K562 (cell line): ENCODE results near the gene TINAGL1. TPM values are rescaled to one million over a fixed set of nuclear protein-coding genes. Genes with fewer than 3 reads are reported as not detected.

ENCODE experiments used
- ATAC-seq: fragments of 200-7000 bp; cut with Tn5 transposase; 3 replicates; pipeline ENCODE4 v1.9.1; 2020; ENCODE audit warnings: moderate library complexity
- BruUV-seq: library from RNA; stranded (reverse); fragments of 400-500 nt; replicated peaks from 2 replicates; lab custom pipeline; 2021; lab: Mats Ljungman, UMichigan
- CTCF ChIA-PET: fragments of 300-600 bp; formaldehyde crosslinking; extraction: SDS; loops from one replicate; lab custom pipeline; 2021; ENCODE audit warnings: low intra/inter-chr PET ratio; lab: Yijun Ruan, JAX
- POLR2A ChIA-PET: fragments of 300-600, 350-650 bp; sonication (Branson Sonifier 250); formaldehyde crosslinking; extraction: SDS; loops from one replicate; lab custom pipeline; 2021; ENCODE audit warnings: antibody characterized with exemption, inconsistent platforms; lab: Yijun Ruan, JAX
- DNase-seq, 4 experiments: peaks; one replicate each; pipeline versions ENCODE4 v3.0.0 to v3.0.0-alpha.2; 2011 to 2018; ENCODE audit warnings: low spot score in 3 of 4, mixed read lengths in 3 of 4; ENCODE audit errors: extremely low read depth in 1 of 4
- FAIRE-seq: peaks from 2 replicates; lab custom pipeline; 2011; peaks lifted over from hg19 to GRCh38; lab: Jason Lieb, UNC
- H2AFZ ChIP-seq: 2 replicates; pipeline ENCODE4 v1.6.0; 2011; ENCODE audit warnings: low read depth, low read length, control low read depth, inconsistent platforms
- H3K27ac ChIP-seq: fragments of 200-600 bp; 3 replicates; pipeline ENCODE4 v1.8.0; 2011; ENCODE audit warnings: low read depth, mild to moderate bottlenecking, control low read depth, inconsistent platforms, low read length, moderate library complexity, mixed read lengths; ENCODE audit errors: extremely low read depth
- H3K27me3 ChIP-seq, 2 experiments: fragments of 300-600 bp in 1 of 2; 2 replicates in 1 of 2; 3 replicates in 1 of 2; pipeline versions ENCODE4 v1.6.0 to v1.8.0; 2011; ENCODE audit warnings: inconsistent platforms in 2 of 2, low read length in 2 of 2, mild to moderate bottlenecking in 1 of 2, mixed read lengths in 1 of 2, moderate library complexity in 1 of 2; ENCODE audit not compliant: control insufficient read depth in 2 of 2, insufficient read depth in 2 of 2
- H3K36me3 ChIP-seq: fragments of 300-600 bp; 3 replicates; pipeline ENCODE4 v1.8.0; 2011; ENCODE audit warnings: mild to moderate bottlenecking, low read length, inconsistent platforms; ENCODE audit not compliant: control insufficient read depth, insufficient read depth
- H3K4me1 ChIP-seq, 2 experiments: fragments of 200-600 bp in 1 of 2; replicated peaks in 1 of 2; 2 replicates in 1 of 2; 3 replicates in 1 of 2; pipeline versions ENCODE4 v1.5.1 to v1.8.0; 2011; ENCODE audit warnings: inconsistent platforms in 2 of 2, low read length in 2 of 2, mild to moderate bottlenecking in 1 of 2, mixed read lengths in 1 of 2, moderate library complexity in 1 of 2; ENCODE audit not compliant: control insufficient read depth in 2 of 2, insufficient read depth in 2 of 2
- H3K4me2 ChIP-seq: 2 replicates; pipeline ENCODE4 v1.6.1; 2011; ENCODE audit warnings: low read length, control low read depth, inconsistent platforms, mixed read lengths; ENCODE audit not compliant: insufficient read depth
- H3K4me3 ChIP-seq: fragments of 200-600 bp; sonication (generic), shearing (Covaris generic); 2 replicates; pipeline ENCODE4 v1.5.1; 2016; ENCODE audit warnings: control low read depth, inconsistent platforms
- H3K79me2 ChIP-seq: fragments of 200-600 bp; 3 replicates; pipeline ENCODE4 v1.8.0; 2011; ENCODE audit warnings: low read length, inconsistent platforms; ENCODE audit not compliant: control insufficient read depth, insufficient read depth
- H3K9ac ChIP-seq, 2 experiments: 2 replicates each; pipeline versions ENCODE4 v1.6.0 to v1.6.1; 2011; ENCODE audit warnings: low read depth in 2 of 2, low read length in 2 of 2, control low read depth in 1 of 2, inconsistent platforms in 1 of 2, mild to moderate bottlenecking in 1 of 2, mixed read lengths in 1 of 2; ENCODE audit not compliant: insufficient read depth in 1 of 2
- H3K9me1 ChIP-seq: one replicate; pipeline ENCODE4 v1.6.0; 2011; ENCODE audit warnings: inconsistent platforms, mild to moderate bottlenecking, low read length, moderate library complexity; ENCODE audit not compliant: control insufficient read depth, insufficient read depth
- H3K9me3 ChIP-seq: replicated peaks from 2 replicates; pipeline ENCODE4 v1.5.1; 2011; ENCODE audit warnings: low read depth, low read length, inconsistent platforms; ENCODE audit not compliant: control insufficient read depth, insufficient read depth
- H4K20me1 ChIP-seq: replicated peaks from 2 replicates; pipeline ENCODE4 v1.6.1; 2011; ENCODE audit warnings: low read length, inconsistent platforms, mixed read lengths; ENCODE audit not compliant: control insufficient read depth, insufficient read depth
- ARID3B ChIP-seq: fragments of 250-450 bp; sonication (Bioruptor Pico); IDR thresholded peaks from 2 replicates; pipeline ENCODE4 v1.4.0; 2020; ENCODE audit warnings: borderline replicate concordance
- EHMT2 ChIP-seq: fragments of 450-650 bp; IDR thresholded peaks from 2 replicates; pipeline ENCODE4 v1.6.1; 2018; ENCODE audit warnings: antibody characterized with exemption
- FOXK2 ChIP-seq, 2 experiments: fragments of 450-650 bp; IDR thresholded peaks in 1 of 2; conservative IDR thresholded peaks in 1 of 2; 2 replicates each; pipeline ENCODE4 v1.6.1; 2016; ENCODE audit warnings: low read depth in 2 of 2, mild to moderate bottlenecking in 1 of 2
- GATA2 ChIP-seq: sonication (generic); formaldehyde crosslinking; IDR thresholded peaks from 2 replicates; pipeline ENCODE4 v1.4.0; 2020; ENCODE audit warnings: mild to moderate bottlenecking, missing genetic modification reagents
- HMGXB4 ChIP-seq: sonication (generic); formaldehyde crosslinking; IDR thresholded peaks from 2 replicates; pipeline ENCODE4 v1.8.1; 2023; ENCODE audit warnings: mild to moderate bottlenecking, missing genetic modification reagents
- MAZ ChIP-seq, 2 experiments: fragments of 450-650 bp in 1 of 2; sonication (generic) in 1 of 2; formaldehyde crosslinking; IDR thresholded peaks in 1 of 2; conservative IDR thresholded peaks in 1 of 2; 2 replicates each; pipeline versions ENCODE4 v1.4.0 to v1.5.0; 2020; ENCODE audit warnings: mild to moderate bottlenecking in 1 of 2, missing genetic modification reagents in 1 of 2
- NR4A1 ChIP-seq, 2 experiments: fragments of 250-450 bp in 1 of 2; fragments of 450-650 bp in 1 of 2; sonication (Bioruptor Pico) in 1 of 2; IDR thresholded peaks; 2 replicates each; pipeline versions ENCODE4 v1.4.0 to v1.6.1; 2016 to 2020; ENCODE audit warnings: mild to moderate bottlenecking in 2 of 2, missing compliant biosample characterization in 1 of 2, missing genetic modification characterization in 1 of 2, moderate library complexity in 1 of 2
- SMAD1 ChIP-seq: fragments of 150-350 bp; IDR thresholded peaks from 2 replicates; pipeline ENCODE4 v1.6.1; 2014; ENCODE audit warnings: low read length, low read depth; ENCODE audit not compliant: partially characterized antibody
- ZEB2 ChIP-seq: fragments of 450-650 bp; IDR thresholded peaks from 2 replicates; pipeline ENCODE4 v1.6.1; 2016
- ZNF121 ChIP-seq: sonication (generic); formaldehyde crosslinking; conservative IDR thresholded peaks from 2 replicates; pipeline ENCODE4 v1.8.0; 2022; ENCODE audit warnings: missing genetic modification reagents
- WGBS: fragments of 100-300 bp; shearing (Covaris generic); methylation state at CpG from one replicate; pipeline ENCODE4 v1.1.6; 2016; ENCODE audit warnings: low coverage, mixed read lengths; ENCODE audit not compliant: insufficient coverage; ENCODE audit errors: missing lambda C conversion rate; 5-methylcytosine and 5-hydroxymethylcytosine counted together
- in situ Hi-C: fragments of 300-500 bp; cut with MboI; formaldehyde crosslinking; loops from 4 replicates; pipeline ENCODE4 v1.15.0; 2018; ENCODE audit warnings: inconsistent platforms, mixed read lengths
- intact Hi-C: fragments of 100-400 bp; cut with micrococcal nuclease; formaldehyde crosslinking; loops from 2 replicates; pipeline ENCODE4 v1.14.2; 2022
- polyA plus RNA-seq, 8 experiments: library from polyadenylated mRNA; depleted of rRNA in 4 of 8; stranded (reverse) in 5 of 8; unstranded in 3 of 8; fragments of >200 nt; fragmentation: Nextera tagmentation in 2 of 8; fragmentation: Illumina TruSeq in 1 of 8; extraction: Ambion mirVana in 2 of 8; extraction: Trizol in 1 of 8; gene quantifications; 2 replicates each; pipeline versions ENCODE4 v1.2.1 to v1.2.3, GENCODE V29; 2011 to 2014; ENCODE audit warnings: inconsistent platforms in 1 of 8, missing spikeins in 1 of 8
- total RNA-seq, 7 experiments: library from RNA; depleted of rRNA in 6 of 7; stranded (reverse); fragments of >200 nt in 6 of 7; fragmentation: Illumina TruSeq in 2 of 7; extraction: Trizol in 2 of 7; gene quantifications; 2 replicates each; pipeline versions ENCODE4 v1.2.1 to v1.2.3, GENCODE V29; 2011 to 2021; ENCODE audit warnings: low replicate concordance in 1 of 7

TINAGL1 gene
- total and polyA plus RNA-seq, 9 of the 15 experiments (the other 6 are each of a cell fraction or from before 2014, with no cell fraction given): 0.04 to 1.2 (median 0.07) TPM; not detected in 4

- ChIA-PET POLR2A (interaction anchor here (0.5 kb wide), 1 partner anchor 438 kb away, joined by 3 read pairs; no protein-coding TSS in a partner anchor), CTCF (no interaction called here)
- no peak overlapping the region for H3K27ac ChIP-seq
- H3K79me2 ChIP-seq: no peaks in the 10 kb centered on the region
- no peak for ATAC-seq
- H3K9me3 ChIP-seq: no peaks in the 10 kb centered on the region
- H3K4me2 ChIP-seq: no peak overlapping the region
- peaks cover 23 to 73% of the 10 kb centered on the region in 2 experiments for H3K27me3 ChIP-seq
- intact Hi-C loops (loop anchor here (10.0 kb wide), 1 partner anchor 217 kb away; no protein-coding TSS in a partner anchor), in situ Hi-C loops (loop anchor here (25.0 kb wide), 1 partner anchor 381 kb away; no protein-coding TSS in a partner anchor)
- no peak overlapping the region for H3K9ac ChIP-seq
- FAIRE-seq: no peak
- no peak for DNase-seq
- H4K20me1 ChIP-seq: peaks cover 19% of the 10 kb centered on the region
- H3K9me1 ChIP-seq: no peaks in the 10 kb centered on the region
- no peaks in the 10 kb centered on the region for H3K4me1 ChIP-seq
- H3K4me3 ChIP-seq: no peak overlapping the region
- no peak for TF ChIP-seq GATA2
- no peak for TF ChIP-seq EHMT2
- TF ChIP-seq ZNF121: peak; percentile 90
- no TSS peak for BruUV-seq
- H2AFZ ChIP-seq: no peak overlapping the region
- WGBS: 2% methylated on average over 10 of the region's 10 CpGs
- no peaks in the 10 kb centered on the region for H3K36me3 ChIP-seq
Observed at GRCh38 chr1:31567956-31568570, 8.3 kb upstream of the TINAGL1 start.

GRCh38 chr1:31568895-31569595 is 7.3 kb upstream of the TINAGL1 start:
- TF ChIP-seq FOXK2 (conservative IDR thresholded peaks at IDR 0.05 in 1 of 2, IDR thresholded peaks at IDR 0.05 in 1 of 2; ENCODE audit: low read depth in 2 of 2) (no peak), ARID3B (CRISPR knock-in tag) (no peak), ZEB2 (no peak), HMGXB4 (CRISPR knock-in tag) (no peak), SMAD1 (no peak), NR4A1 (CRISPR knock-in tag; IDR thresholded peaks at IDR 0.05) (no peak), NR4A1 (tag; IDR thresholded peaks at IDR 0.05) (no peak), MAZ (CRISPR knock-in tag; conservative IDR thresholded peaks at IDR 0.05 in 1 of 2, IDR thresholded peaks at IDR 0.05 in 1 of 2) (no peak)
- TF ChIP-seq, all 486 proteins: peak for 0
- DNase-seq (peak in 1 of 4 experiments; percentile 8), FAIRE-seq (no peak), ATAC-seq (no peak)
- CTCF ChIA-PET: no interaction called here
- Histone ChIP-seq H3K36me3 (no peaks in the 10 kb centered on the region), H3K9me1 (peaks cover 2% of the 10 kb centered on the region), H3K9me3 (no peaks in the 10 kb centered on the region), H3K79me2 (no peaks in the 10 kb centered on the region), H2AFZ (no peak overlapping the region), H3K9ac (no peak overlapping the region), H3K4me3 (no peak overlapping the region), H3K27me3 (peaks cover 23 to 70% of the 10 kb centered on the region in 2 experiments), H3K4me2 (no peak overlapping the region), H4K20me1 (peaks cover 26% of the 10 kb centered on the region), H3K4me1 (peaks cover 2 to 6% of the 10 kb centered on the region in 2 experiments; a peak in 4 of 5 replicates), H3K27ac (no peak overlapping the region)
- WGBS: 3% methylated on average over 11 of the region's 11 CpGs
- in situ Hi-C loops: loop anchor here (25.0 kb wide), 1 partner anchor 382 kb away; no protein-coding TSS in a partner anchor
- intact Hi-C loops: loop anchor here (10.0 kb wide), 1 partner anchor 216 kb away; no protein-coding TSS in a partner anchor
- POLR2A ChIA-PET: interaction anchor here (0.5 to 0.8 kb wide), 3 partner anchors 74 to 437 kb away, joined by 3 read pairs; no protein-coding TSS in a partner anchor
- no TSS peak for BruUV-seq
